ENCODE measurements around the gene SHISA4.

The SHISA4 gene

DNA sequence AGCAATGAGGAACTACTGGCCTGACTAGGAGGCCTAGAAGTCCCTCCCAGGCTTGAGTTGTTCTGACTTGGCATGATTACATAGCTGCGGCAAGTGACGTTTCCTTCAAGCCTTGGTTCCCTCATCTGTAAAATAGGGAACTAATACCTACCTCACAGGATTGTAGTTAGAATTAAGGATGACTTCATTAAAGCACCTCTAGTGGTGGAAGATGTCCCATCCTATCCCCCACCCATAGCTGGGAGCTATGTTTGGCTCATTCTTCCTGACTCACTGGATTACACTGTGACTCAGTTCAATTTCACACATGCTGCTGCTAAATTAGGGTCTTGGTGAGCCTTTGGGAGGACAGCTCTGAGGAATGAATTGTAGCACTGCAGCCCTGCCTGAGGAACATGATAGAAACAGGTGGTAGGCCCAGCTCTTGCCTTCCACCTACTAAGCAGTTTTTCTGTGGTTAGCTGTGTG is 6.0 kb upstream of the SHISA4 start:
- peak; percentile 77 for DNase-seq

DNA sequence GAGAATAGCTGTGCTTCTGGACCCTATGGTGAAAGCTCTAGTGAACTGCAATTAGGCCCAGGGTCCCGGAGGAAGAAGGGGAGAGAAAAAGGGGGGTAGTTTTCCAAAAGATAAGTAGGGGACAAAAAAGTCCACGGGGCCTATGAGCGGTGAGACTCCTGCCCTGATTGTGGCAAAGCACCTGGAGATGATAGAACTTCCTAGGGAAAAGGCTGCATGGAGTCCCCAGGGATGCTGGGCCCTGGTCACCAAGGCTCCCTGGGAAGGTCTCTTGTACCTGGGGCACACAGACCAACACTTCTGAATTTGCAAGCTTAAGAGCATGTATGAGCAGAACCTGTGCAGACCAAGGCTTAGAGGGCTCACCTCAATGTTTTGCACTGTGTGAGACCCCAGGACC is 5.4 kb upstream of the SHISA4 start:
- no peak for DNase-seq

- DNase-seq = no peak
Observed at GRCh38 chr1:201883786-201884185, 4.9 kb upstream of the SHISA4 start.

GRCh38 chr1:201884425-201884824 is 4.3 kb upstream of the SHISA4 start:
- no peak for DNase-seq

GRCh38 chr1:201885531-201886075 is 3.1 kb upstream of the SHISA4 start:
- peak; percentile 97 for DNase-seq

DNA sequence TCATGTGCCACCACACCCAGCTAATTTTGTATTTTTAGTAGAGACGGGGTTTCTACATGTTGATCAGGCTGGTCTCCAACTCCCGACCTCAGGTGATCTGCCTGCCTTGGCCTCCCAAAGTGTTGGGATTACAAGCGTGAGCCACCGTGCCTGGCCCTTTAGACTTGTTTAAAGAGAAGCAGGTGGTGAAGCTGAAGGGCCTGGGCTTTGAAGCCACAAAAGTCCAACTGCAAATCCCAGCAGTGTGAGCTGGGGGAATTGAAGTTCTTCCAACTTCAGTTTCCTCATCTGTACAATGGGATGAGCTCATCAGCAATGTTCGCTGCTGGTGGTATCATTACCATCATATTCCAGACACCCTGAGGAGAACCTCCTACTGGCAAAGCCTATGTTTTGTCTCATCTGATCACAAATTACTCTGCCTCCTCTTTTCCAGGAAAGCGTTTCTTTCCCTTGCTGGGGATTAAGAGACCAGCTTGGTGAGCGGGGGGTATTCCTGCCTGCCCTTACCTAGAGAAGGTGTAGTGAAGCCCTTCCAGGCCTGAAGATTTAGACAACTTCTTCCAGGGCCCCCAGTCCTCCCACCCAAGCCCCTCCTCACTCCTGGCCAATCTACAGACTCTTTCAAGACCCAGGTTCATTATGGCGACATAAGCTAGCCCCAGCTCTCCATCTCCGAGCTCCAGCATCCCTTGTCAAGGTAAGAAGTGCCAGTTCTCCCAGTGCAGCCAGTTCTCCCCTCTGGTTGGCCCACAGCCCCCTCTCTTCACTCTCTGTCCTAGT is 2.4 kb upstream of the SHISA4 start:
- peak; percentile 11 for DNase-seq

DNA sequence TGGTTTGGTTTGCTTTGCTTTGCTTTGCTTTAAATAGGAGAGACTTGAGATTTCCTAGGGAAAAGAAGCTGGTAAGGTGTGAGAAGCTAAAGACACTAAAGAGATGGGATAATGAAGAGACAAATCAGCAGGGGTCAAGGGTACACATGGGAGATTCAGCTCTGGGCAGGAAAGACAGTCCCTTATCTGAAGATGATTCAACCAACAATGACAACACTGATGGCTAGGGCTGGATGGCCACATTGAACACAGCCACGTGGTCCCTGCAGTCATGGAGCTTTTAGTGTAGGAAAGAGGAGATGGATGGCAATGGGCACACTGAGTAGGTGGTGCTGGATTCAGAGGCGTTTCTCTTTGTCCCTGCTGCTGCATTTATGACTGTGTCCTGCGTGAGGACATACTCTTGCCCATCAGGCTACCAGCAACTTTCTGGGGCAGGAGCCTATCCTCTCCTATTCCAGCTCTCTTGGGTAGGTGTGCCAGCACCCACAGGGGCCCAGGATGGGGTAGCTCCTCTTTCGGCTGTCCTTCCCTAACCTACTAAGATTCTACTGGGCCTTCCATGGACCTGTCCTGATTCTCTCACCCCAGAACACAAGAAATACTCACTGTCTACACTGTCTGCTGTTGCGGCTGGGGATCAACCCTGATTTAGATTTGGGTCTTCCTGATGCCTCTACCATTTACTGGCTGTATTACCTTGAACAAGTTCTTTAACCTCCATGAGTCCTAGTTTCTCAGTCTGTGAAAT is 1.4 kb upstream of the SHISA4 start:
- DNase-seq = no peak

GRCh38 chr1:201889090-201889968 is 631 bp downstream of the SHISA4 start:
- DNase-seq = no peak

DNA sequence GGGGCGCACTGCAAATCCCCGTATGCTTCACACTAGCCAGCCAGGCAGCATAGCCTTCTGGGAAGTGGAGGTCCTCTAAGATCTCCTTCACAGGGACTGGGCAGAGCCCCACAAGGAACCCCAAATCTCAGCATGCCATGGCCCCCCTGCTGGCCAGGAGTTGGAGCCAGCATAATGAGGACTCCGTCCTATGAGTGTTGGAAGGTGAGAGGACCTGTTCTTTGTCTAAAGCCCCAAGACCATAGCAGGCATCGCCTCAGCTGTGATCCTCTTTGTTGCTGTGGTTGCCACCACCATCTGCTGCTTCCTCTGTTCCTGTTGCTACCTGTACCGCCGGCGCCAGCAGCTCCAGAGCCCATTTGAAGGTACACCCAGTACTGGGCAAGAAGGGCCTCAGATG is 1.5 kb downstream of the SHISA4 start:
- no peak for DNase-seq

DNA sequence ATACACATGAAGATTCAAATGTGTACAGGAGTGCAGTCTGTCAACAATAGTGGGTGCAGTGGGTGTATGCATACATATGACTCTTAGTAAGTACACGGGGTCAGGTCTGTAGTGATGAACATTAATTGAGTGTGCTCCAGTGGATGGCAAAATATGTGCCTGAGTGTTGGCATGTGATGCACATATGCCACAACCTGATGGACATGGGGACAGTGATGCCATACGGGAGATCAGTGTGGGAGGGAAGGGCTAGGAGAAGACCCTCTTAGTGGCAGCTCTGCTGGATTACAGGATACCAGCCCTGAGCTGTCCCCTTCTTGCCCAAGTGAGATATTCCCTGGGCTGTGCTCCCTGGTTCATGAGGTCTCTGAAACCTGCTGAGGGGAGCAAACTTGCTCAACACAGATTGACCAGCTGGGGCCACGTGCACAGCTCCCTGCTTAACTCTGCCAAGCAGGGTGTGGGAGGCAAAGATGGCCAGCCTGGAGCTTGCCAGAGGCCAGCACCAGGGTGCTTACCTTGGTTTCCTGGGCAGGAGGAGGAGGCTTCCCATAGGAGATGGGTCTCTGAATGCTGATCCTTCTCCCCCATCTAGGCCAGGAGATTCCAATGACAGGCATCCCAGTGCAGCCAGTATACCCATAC is 2.2 kb downstream of the SHISA4 start:
- DNase-seq = no peak

GRCh38 chr1:201891451-201892045 is 2.9 kb downstream of the SHISA4 start:
- no peak for DNase-seq

- no peak for DNase-seq
Observed at GRCh38 chr1:201892211-201892610, 3.5 kb downstream of the SHISA4 start.

DNA sequence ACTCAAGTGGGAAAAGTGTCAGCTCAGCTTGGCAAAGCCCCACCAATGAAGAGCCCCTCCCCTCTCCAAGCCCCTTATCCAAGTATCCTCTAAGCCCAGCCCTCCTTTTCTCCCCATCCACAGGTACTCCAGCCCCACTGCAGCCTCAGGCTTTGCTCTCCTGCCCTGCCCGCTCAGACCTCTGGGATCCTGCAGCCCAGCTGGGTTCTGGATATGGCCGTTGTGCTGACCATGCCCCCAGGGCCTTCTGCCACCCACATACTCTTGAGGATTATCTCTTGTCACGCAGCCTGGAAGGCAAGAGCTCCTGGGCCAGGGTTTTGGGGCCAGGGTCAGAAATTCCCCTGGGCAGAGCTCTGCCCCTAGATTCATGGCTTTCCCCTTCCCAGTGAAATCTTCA is 4.7 kb downstream of the SHISA4 start:
- DNase-seq = no peak

- no peak for DNase-seq
Observed at GRCh38 chr1:201894343-201895119, 5.8 kb downstream of the SHISA4 start.

GRCh38 chr1:201895120-201895665 is 6.5 kb downstream of the SHISA4 start:
- no peak for DNase-seq

GRCh38 chr1:201895913-201896807 is 7.5 kb downstream of the SHISA4 start:
- peak; percentile 84 for DNase-seq

- DNase-seq = peak; percentile 52
Observed at GRCh38 chr1:201896951-201897391, 8.3 kb downstream of the SHISA4 start.

- DNase-seq = no peak
Observed at GRCh38 chr1:201898240-201898894, 9.7 kb downstream of the SHISA4 start.

GRCh38 chr1:201898992-201899391 is 10.3 kb downstream of the SHISA4 start:
- DNase-seq = no peak

Data from NCI-H226 (cell line).